Vagina (tissue), 2 donors: ENCODE data around the gene MYLK2. TPM values are rescaled to one million over a fixed set of nuclear protein-coding genes. Genes with fewer than 3 reads are reported as not detected.

ENCODE experiments used
- DNase-seq, 2 donors: peaks; one replicate each; pipeline ENCODE4 v3.0.0-alpha.2; 2017; ENCODE audit errors: extremely low spot score in 2 of 2
- H3K27ac ChIP-seq: fragments of 200-600 bp; sonication (generic); one replicate; pipeline ENCODE4 v1.5.1; 2019
- H3K27me3 ChIP-seq: fragments of 200-600 bp; sonication (generic); one replicate; pipeline ENCODE4 v1.5.1; 2019
- H3K36me3 ChIP-seq, 2 donors: fragments of 200-600 bp; sonication (generic); one replicate each; pipeline ENCODE4 v1.5.1; 2017 to 2019
- H3K4me1 ChIP-seq: fragments of 200-600 bp; sonication (generic); one replicate; pipeline ENCODE4 v1.5.1; 2019
- H3K4me3 ChIP-seq, 2 donors: fragments of 200-600 bp; sonication (generic); 1 replicate in 1 of 2; 2 replicates in 1 of 2; pipeline ENCODE4 v1.5.1; 2016 to 2019
- H3K9me3 ChIP-seq: fragments of 200-600 bp; sonication (generic); one replicate; pipeline ENCODE4 v1.5.1; 2019
- CTCF ChIP-seq, 3 experiments: fragments of 450-650 bp in 2 of 3; fragments of 200-600 bp in 1 of 3; sonication (generic) in 1 of 3; IDR thresholded peaks; one replicate each; pipeline ENCODE4 v1.5.1; 2017 to 2019; ENCODE audit warnings: antibody characterized with exemption in 3 of 3, mild to moderate bottlenecking in 2 of 3, moderate library complexity in 2 of 3
- POLR2A ChIP-seq, 2 donors: fragments of 450-650 bp; IDR thresholded peaks; one replicate each; pipeline ENCODE4 v1.6.1; 2017; ENCODE audit warnings: antibody characterized with exemption in 2 of 2, mild to moderate bottlenecking in 2 of 2, moderate library complexity in 2 of 2
- POLR2AphosphoS5 ChIP-seq, 2 donors: sonication (generic); formaldehyde crosslinking; IDR thresholded peaks; one replicate each; pipeline ENCODE4 v1.9.0; 2017; ENCODE audit warnings: antibody characterized with exemption in 2 of 2, mild to moderate bottlenecking in 2 of 2, low read depth in 1 of 2; ENCODE audit not compliant: insufficient read depth in 1 of 2
- intact Hi-C: fragments of 100-400 bp; cut with DNase I; formaldehyde crosslinking; loops from one replicate; pipeline ENCODE4 v1.15.1; 2023
- total RNA-seq: library from RNA; depleted of rRNA; stranded (reverse); fragments of >200 nt; gene quantifications from one replicate; pipeline ENCODE4 v1.2.3, GENCODE V29; 2016

Gene MYLK2
- total RNA-seq, 1 donor from 2014 or later: not detected

- intact Hi-C loops: no loop called here
- Histone ChIP-seq H3K9me3 (no peaks in the 10 kb centered on the region), H3K36me3 (no peaks in the 10 kb centered on the region), H3K4me1 (peaks cover 31% of the 10 kb centered on the region), H3K4me3 (no peak overlapping the region), H3K27me3 (no peaks in the 10 kb centered on the region), H3K27ac (peak overlapping the region; percentile 66)
- TF ChIP-seq CTCF (IDR thresholded peaks at IDR 0.05) (no peak), POLR2A (IDR thresholded peaks at IDR 0.05) (no peak), POLR2AphosphoS5 (IDR thresholded peaks at IDR 0.05; ENCODE audit: insufficient read depth in 1 of 2, low read depth in 1 of 2) (no peak)
- no peak for DNase-seq
Measured at GRCh38 chr20:31841928-31842327, 22.8 kb downstream of the MYLK2 start.

GRCh38 chr20:31842471-31843157, 23.5 kb downstream of the MYLK2 start:
- intact Hi-C loops: no loop called here
- H3K27me3 ChIP-seq: no peaks in the 10 kb centered on the region
- no peak for TF ChIP-seq POLR2A (IDR thresholded peaks at IDR 0.05)
- peak in 1 of 2 donors; percentile 17 for TF ChIP-seq POLR2AphosphoS5 (IDR thresholded peaks at IDR 0.05; ENCODE audit: insufficient read depth in 1 of 2, low read depth in 1 of 2)
- TF ChIP-seq CTCF (IDR thresholded peaks at IDR 0.05): no peak
- H3K4me3 ChIP-seq: no peak overlapping the region
- DNase-seq: no peak
- no peaks in the 10 kb centered on the region for H3K36me3 ChIP-seq
- H3K9me3 ChIP-seq: no peaks in the 10 kb centered on the region
- peaks cover 27% of the 10 kb centered on the region for H3K4me1 ChIP-seq
- H3K27ac ChIP-seq: peak overlapping the region; percentile 66

GRCh38 chr20:31843288-31843687, 24.1 kb downstream of the MYLK2 start:
- H3K9me3 ChIP-seq: no peaks in the 10 kb centered on the region
- peak overlapping the region in 1 of 2 donors; percentile 31 for H3K4me3 ChIP-seq
- TF ChIP-seq POLR2AphosphoS5 (IDR thresholded peaks at IDR 0.05; ENCODE audit: insufficient read depth in 1 of 2, low read depth in 1 of 2) (no peak), POLR2A (IDR thresholded peaks at IDR 0.05) (no peak), CTCF (IDR thresholded peaks at IDR 0.05) (no peak)
- H3K27ac ChIP-seq: peak overlapping the region; percentile 66
- intact Hi-C loops: no loop called here
- DNase-seq: no peak
- no peaks in the 10 kb centered on the region for H3K27me3 ChIP-seq
- H3K36me3 ChIP-seq: no peaks in the 10 kb centered on the region
- peaks cover 27% of the 10 kb centered on the region for H3K4me1 ChIP-seq

- no peak for DNase-seq
- Histone ChIP-seq H3K4me3 (peak overlapping the region in 1 of 2 donors; percentile 31), H3K27me3 (no peaks in the 10 kb centered on the region), H3K36me3 (no peaks in the 10 kb centered on the region), H3K4me1 (peaks cover 27% of the 10 kb centered on the region), H3K27ac (peak overlapping the region; percentile 66), H3K9me3 (no peaks in the 10 kb centered on the region)
- intact Hi-C loops: no loop called here
- TF ChIP-seq POLR2AphosphoS5 (IDR thresholded peaks at IDR 0.05; ENCODE audit: insufficient read depth in 1 of 2, low read depth in 1 of 2) (no peak), POLR2A (IDR thresholded peaks at IDR 0.05) (no peak), CTCF (IDR thresholded peaks at IDR 0.05) (no peak)
Measured at GRCh38 chr20:31843881-31844280, 24.7 kb downstream of the MYLK2 start.

- Histone ChIP-seq H3K36me3 (no peaks in the 10 kb centered on the region), H3K27ac (peak overlapping the region; percentile 66), H3K9me3 (no peaks in the 10 kb centered on the region), H3K4me1 (peaks cover 33% of the 10 kb centered on the region), H3K4me3 (peak overlapping the region; percentile 5 to 31), H3K27me3 (no peaks in the 10 kb centered on the region)
- intact Hi-C loops: no loop called here
- DNase-seq: no peak
- no peak for TF ChIP-seq POLR2A (IDR thresholded peaks at IDR 0.05)
- no peak for TF ChIP-seq CTCF (IDR thresholded peaks at IDR 0.05)
- TF ChIP-seq POLR2AphosphoS5 (IDR thresholded peaks at IDR 0.05; ENCODE audit: insufficient read depth in 1 of 2, low read depth in 1 of 2): no peak
Measured at GRCh38 chr20:31844737-31845299, 25.7 kb downstream of the MYLK2 start.
